Activated CD4-positive, alpha-beta T cell treated with anti-CD3 and anti-CD28 coated beads, Interleukin-2, amount 50 U/mL, for 24 hours (primary cell): ENCODE results near the gene BNC2.
"Not testable (repeated sequence)": the region's sequence is repeated elsewhere in the genome, so short reads cannot be mapped to it uniquely, and the experiment has no call there.

Experiments
- DNase-seq, 2 donors: peaks; one replicate each; pipeline ENCODE4 v3.0.0-alpha.2; 2020; ENCODE audit warnings: low read depth in 1 of 2, low spot score in 1 of 2

Gene BNC2

DNA sequence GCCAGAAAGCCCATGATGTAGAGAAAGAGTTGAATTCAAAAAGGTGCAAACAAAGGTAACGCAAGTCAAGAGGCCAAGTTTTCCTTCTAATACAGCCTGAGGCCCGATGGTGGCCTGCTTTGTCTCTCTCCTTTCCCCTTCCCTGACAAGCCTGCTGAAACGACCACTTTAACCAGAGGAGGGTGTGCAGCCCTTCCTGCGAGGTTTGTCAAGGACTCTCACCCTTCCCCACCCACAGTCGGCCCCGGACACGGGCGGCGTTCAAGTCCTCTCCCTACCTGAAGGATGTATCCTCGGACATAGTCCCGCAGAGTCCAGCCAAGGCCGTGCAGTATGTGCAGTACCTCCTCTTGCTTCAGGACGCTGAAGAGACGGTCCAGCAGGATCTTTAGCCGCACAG is 318.2 kb downstream of the BNC2 start:
- no peak for DNase-seq

GRCh38 chr9:16551692-16552091 is 318.8 kb downstream of the BNC2 start:
- DNase-seq, result no peak

GRCh38 chr9:16545639-16546038 is 324.8 kb downstream of the BNC2 start:
- DNase-seq, result no peak

DNA sequence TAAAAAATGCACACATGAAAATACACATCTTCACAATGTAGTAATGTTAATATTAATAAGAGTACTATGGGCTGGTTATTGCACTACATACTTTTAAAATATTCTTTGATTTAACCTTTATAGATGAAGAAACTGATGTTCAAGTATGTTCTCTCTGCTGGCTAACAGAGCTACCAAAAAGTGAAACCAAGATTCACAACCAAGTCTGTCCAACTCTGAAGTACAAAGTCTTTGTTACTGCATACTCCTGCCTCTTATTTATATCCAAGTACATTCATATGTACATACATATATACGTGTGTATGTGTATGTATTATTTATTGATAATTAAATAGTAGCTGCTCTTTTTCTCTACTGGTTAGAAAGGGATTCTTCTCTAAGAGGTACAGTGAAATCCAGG is 325.6 kb downstream of the BNC2 start:
- no peak for DNase-seq

GRCh38 chr9:16543686-16544085 is 326.8 kb downstream of the BNC2 start:
- DNase-seq, result no peak

DNA sequence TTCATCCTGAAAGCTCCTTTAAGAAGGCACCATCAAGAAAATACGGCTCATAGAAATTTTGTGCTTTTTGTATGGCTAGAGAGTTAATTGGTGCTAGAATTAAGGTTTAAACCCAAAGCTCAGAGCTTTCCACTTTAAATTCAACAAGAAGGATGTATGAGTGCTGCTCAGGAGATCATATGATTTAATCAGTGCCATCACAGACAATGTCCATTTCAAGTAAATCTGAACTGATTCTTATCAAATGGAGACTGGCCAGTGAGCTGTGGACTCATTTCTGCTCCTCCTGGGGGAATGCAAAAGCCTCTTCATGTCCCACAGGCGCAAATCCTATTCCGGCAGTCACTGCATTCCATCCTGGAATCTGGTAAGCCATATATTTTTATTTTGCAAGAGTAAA is 327.2 kb downstream of the BNC2 start:
- no peak for DNase-seq

DNA sequence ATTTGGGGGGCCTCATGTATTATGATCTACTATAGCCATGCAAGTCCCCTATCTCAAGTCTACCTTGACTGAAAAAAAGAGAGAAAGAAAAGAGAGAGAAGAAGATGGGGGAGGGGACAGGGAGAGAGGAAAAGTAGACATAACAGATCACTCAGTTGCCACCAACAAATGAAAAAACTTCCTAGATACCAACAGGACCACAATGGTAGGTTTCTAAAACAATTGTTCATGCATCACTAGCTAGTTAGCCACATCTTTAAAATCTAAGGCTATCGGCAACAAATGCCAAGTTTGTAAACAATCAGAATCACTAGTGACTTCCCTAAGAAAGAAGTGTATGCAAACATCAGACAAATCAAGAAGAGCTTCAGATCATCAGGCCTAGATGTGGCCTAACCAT is 328.2 kb downstream of the BNC2 start:
- no peak for DNase-seq

GRCh38 chr9:16540743-16541613 is 329.5 kb downstream of the BNC2 start:
- no peak for DNase-seq

- not testable (repeated sequence) for DNase-seq
These were observed 330.8 kb downstream of the BNC2 start for GRCh38 chr9:16539626-16540025.

GRCh38 chr9:16535555-16535954 is 334.9 kb downstream of the BNC2 start:
- DNase-seq, result no peak

DNA sequence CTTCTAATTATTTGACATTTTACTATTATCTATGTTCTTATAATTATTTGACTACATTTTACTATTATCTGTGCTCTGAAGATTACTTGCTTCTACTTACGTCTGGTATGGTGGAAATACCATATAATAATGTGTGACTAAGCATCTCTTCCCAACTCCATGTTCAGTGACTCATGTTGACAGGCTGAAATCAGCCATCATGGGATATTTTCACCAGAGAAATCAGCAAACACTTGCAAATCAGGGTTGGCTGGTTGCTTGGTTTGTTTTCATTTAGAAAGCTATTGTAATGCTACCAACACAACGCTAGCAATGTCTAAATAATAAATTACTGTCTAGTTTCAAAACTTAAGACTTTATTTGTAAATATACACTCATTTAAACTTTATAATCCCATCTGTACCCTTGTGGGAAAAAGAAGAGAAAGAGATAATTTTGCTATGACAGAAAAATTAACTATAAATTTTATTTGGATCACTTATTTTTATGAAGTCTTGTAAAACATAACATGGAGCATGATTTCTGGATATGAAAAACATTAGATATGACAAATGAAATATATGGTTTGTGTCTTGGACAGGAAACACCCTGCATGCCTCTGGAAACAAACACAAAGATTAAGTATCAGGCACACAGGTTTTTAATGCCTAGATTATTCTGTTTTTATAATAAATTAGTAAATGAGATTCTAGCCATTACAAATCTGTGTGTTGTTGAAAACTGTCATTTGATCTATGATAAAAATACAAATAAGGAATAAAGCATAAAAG is 337.6 kb downstream of the BNC2 start:
- no peak for DNase-seq

GRCh38 chr9:16532272-16532671 is 338.2 kb downstream of the BNC2 start:
- no peak for DNase-seq

DNA sequence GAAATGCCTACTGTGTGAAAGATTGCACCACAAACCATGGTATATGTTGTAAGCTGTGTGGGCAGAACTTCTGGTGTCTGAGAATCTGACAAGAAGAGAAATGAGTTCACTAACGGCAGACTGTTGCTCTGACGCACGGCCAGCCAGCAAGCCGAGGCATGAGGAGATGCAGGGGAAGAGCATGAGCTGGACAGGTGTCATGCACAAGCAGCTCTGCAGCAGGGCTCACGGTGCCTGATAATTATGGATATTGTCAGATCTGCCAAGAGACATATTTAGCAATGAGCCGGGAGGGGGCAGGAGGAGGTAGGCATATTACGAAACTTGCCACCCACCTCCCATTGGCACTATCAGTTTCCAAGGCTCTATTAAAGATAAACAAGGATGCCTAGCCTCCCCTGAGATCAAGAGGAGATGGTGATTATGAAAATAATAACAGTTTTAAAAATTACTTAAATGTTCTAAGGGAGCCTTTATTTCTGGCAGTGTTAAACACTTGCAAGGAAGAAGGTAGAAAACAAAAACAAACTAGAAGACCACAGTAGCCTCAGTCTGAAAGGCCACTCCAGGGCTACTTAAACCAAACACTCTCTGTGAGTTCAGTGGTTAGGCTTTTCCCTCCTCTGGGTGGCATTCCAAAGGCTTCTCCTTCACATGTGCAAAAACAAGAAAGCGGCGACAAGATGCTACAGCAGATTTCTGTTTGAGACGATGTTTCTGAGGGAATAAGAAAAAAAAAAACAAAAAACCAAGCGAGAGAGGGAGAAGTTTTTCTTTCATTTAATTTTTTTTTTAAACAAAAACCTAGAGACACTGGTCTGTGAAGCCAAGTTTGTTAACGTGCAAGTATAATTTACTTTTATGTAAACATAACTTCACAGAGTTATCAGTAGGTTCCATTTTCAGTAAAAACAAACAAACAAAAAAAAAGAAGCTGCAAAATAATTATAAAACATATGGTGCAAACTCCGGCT is 339.5 kb downstream of the BNC2 start:
- DNase-seq, result no peak

- no peak for DNase-seq
These were observed 342.9 kb downstream of the BNC2 start for GRCh38 chr9:16527573-16527972.

DNA sequence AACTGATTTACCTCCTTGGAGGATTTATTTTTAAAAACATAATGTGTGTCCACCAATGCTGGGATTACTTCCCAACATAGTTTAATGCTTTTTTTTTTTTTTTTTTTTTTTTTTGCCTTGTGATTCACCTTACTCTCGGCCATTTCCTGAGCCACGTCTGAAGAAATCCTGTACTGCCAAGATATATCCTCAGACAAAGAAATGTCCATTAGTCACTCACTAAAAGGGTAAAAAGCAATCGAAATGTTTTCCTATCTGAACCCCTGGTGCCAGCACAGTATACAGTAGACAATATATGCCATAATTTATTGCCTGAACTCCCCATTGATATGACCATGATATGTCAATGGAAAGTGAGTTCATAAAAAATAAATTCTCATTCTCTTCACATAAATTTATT is 344.1 kb downstream of the BNC2 start:
- DNase-seq, result no peak

DNA sequence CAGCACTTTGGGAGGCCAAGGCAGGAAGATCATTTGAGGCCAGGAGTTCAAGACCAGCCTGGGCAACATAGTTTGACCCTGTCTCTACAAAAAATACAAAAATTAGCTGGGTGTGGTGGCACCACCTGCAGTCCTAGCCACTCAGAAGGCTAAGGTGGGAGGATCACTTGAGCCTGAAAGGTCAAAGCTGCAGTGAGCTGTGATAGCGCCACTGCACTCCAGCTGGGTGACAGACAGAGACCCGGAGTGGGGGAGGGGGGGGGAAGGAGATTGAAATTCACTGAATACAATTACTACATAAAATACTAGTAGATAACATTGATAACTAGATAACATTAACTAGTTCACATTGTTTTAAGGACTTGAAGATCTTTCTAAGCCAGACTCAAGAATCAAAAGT is 345.6 kb downstream of the BNC2 start:
- no peak for DNase-seq

DNA sequence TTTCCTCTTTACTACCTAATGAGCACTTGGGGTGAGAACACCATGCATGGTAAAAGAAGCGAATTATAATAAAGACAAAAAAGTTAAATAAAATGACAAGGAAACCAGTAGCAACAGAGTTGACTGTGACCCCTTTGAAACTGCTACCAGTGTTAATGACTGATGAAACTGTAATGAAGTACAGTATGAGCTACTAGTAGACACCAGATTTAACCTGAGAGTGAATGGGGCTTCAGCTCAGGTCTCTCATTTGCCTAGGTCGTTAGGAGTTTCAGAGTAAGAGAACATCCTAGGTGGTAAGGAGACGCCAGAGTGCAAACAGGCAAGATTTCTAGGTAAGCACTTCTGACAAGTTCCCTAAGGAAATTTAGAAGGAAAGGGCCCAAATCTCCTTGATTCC is 346.4 kb downstream of the BNC2 start:
- DNase-seq, result no peak

DNA sequence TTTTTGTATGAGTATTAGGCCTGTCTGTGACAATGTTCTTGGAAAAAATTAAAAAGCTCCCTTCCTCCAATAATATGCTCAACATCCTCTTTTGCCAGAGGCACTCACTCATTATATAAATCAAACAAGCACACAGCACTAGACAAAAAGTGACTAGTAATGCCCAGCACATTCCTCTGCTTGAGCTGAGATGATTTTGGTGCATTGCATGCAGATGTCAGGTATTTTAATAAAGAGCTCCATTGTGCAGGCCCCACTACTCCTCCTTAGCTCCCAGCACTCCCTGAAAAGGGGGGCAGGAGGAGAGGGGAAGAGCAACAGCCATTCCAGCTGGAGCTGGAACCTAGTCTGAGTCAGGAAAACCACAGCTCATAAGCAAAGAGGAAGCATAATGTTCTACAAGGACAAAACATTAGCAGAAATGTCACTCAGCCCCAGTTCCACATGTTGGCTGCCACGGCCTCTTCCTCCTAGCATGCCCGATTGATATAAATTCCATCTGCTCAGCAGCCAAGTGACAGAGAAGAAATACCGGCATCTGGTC is 348.5 kb downstream of the BNC2 start:
- no peak for DNase-seq

DNA sequence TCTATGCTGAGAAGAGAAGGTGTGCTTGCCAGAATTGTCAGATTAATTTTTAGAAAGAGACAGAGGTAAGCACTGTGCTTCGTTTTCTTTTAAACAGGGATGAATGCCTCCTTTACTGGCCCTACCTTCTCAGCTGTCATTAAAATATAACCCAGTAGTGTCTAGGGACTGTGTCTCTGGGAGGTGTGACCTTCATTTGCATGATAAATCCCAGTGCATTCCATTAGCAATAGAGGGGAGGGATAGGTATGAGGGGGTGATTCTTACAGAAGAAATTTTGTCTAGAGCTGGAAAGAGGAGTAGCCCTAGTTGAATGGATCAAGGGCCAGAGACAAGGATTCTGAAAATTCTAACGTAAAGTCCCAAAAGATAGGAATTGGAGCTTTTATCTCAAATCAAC is 351.5 kb downstream of the BNC2 start:
- no peak for DNase-seq

- DNase-seq, result no peak
These were observed 353.6 kb downstream of the BNC2 start for GRCh38 chr9:16516891-16517290.

GRCh38 chr9:16515879-16516301 is 354.6 kb downstream of the BNC2 start:
- DNase-seq, result no peak
